Measurements from ENCODE around the gene SSH2. TPM values are rescaled to one million over a fixed set of nuclear protein-coding genes. Genes with fewer than 3 reads are reported as not detected.

SSH2 gene
- total and polyA plus RNA-seq, 9 donors = 14.7 to 27.4 (median 20.6) TPM

- Histone ChIP-seq H3K27ac (ENCODE audit: low read length) (peak overlapping the region; percentile 29), H3K36me3 (ENCODE audit: control insufficient read depth, insufficient read depth, low read length) (peaks cover 4% of the 10 kb centered on the region), H3K9me3 (replicated peaks; ENCODE audit: control insufficient read depth, low read depth, low read length) (no peaks in the 10 kb centered on the region), H3K4me3 (ENCODE audit: low read length) (no peak overlapping the region), H3K27me3 (ENCODE audit: control insufficient read depth, insufficient read depth, low read length) (peaks cover 51% of the 10 kb centered on the region), H3K4me1 (ENCODE audit: control insufficient read depth, insufficient read depth, low read length) (peaks cover 97% of the 10 kb centered on the region)
- no peak for DNase-seq
- WGBS (ENCODE audit: insufficient coverage) = 41% methylated on average over 18 of the region's 22 CpGs
These were observed 311.6 kb downstream of the SSH2 start for GRCh38 chr17:29618272-29619065.

GRCh38 chr17:29617481-29618271 is 312.4 kb downstream of the SSH2 start:
- peaks cover 53% of the 10 kb centered on the region for H3K27me3 ChIP-seq (ENCODE audit: control insufficient read depth, insufficient read depth, low read length)
- H3K4me3 ChIP-seq (ENCODE audit: low read length) = peak overlapping the region; percentile 24

GRCh38 chr17:29617125-29617480 is 312.9 kb downstream of the SSH2 start:
- peak; percentile 67 for DNase-seq
- peaks cover 52% of the 10 kb centered on the region for H3K27me3 ChIP-seq (ENCODE audit: control insufficient read depth, insufficient read depth, low read length)
- H3K27ac ChIP-seq (ENCODE audit: low read length) = no peak overlapping the region
- peaks cover 88% of the 10 kb centered on the region for H3K4me1 ChIP-seq (ENCODE audit: control insufficient read depth, insufficient read depth, low read length)
- H3K36me3 ChIP-seq (ENCODE audit: control insufficient read depth, insufficient read depth, low read length) = peaks cover 4% of the 10 kb centered on the region
- no peaks in the 10 kb centered on the region for H3K9me3 ChIP-seq (replicated peaks; ENCODE audit: control insufficient read depth, low read depth, low read length)
- WGBS (ENCODE audit: insufficient coverage) = under 1% methylated on average over 15 of the region's 16 CpGs
- peak overlapping the region; percentile 24 for H3K4me3 ChIP-seq (ENCODE audit: low read length)

More at GRCh38 chr17:29617481-29618271, 312.4 kb downstream of the SSH2 start:
- Histone ChIP-seq H3K9me3 (replicated peaks; ENCODE audit: control insufficient read depth, low read depth, low read length) (no peaks in the 10 kb centered on the region), H3K4me1 (ENCODE audit: control insufficient read depth, insufficient read depth, low read length) (peaks cover 94% of the 10 kb centered on the region), H3K36me3 (ENCODE audit: control insufficient read depth, insufficient read depth, low read length) (peaks cover 4% of the 10 kb centered on the region), H3K27ac (ENCODE audit: low read length) (no peak overlapping the region)
- peak; percentile 63 for DNase-seq
- 4% methylated on average over 68 of the region's 68 CpGs for WGBS (ENCODE audit: insufficient coverage)

GRCh38 chr17:29616300-29617048 is 313.6 kb downstream of the SSH2 start:
- H3K27ac ChIP-seq (ENCODE audit: low read length) = no peak overlapping the region
- peaks cover 82% of the 10 kb centered on the region for H3K4me1 ChIP-seq (ENCODE audit: control insufficient read depth, insufficient read depth, low read length)
- no peaks in the 10 kb centered on the region for H3K9me3 ChIP-seq (replicated peaks; ENCODE audit: control insufficient read depth, low read depth, low read length)
- peak overlapping the region; percentile 49 for H3K4me3 ChIP-seq (ENCODE audit: low read length)
- no peak for DNase-seq
- WGBS (ENCODE audit: insufficient coverage) = 16% methylated on average over 27 of the region's 32 CpGs
- H3K27me3 ChIP-seq (ENCODE audit: control insufficient read depth, insufficient read depth, low read length) = peaks cover 52% of the 10 kb centered on the region
- H3K36me3 ChIP-seq (ENCODE audit: control insufficient read depth, insufficient read depth, low read length) = peaks cover 4% of the 10 kb centered on the region

- Histone ChIP-seq H3K4me1 (ENCODE audit: control insufficient read depth, insufficient read depth, low read length) (peaks cover 74% of the 10 kb centered on the region), H3K27ac (ENCODE audit: low read length) (peak overlapping the region; percentile 42), H3K27me3 (ENCODE audit: control insufficient read depth, insufficient read depth, low read length) (peaks cover 52% of the 10 kb centered on the region), H3K4me3 (ENCODE audit: low read length) (peak overlapping the region; percentile 49), H3K36me3 (ENCODE audit: control insufficient read depth, insufficient read depth, low read length) (peaks cover 4% of the 10 kb centered on the region), H3K9me3 (replicated peaks; ENCODE audit: control insufficient read depth, low read depth, low read length) (no peaks in the 10 kb centered on the region)
- peak; percentile 95 for DNase-seq
- 1% methylated on average over 69 of the region's 74 CpGs for WGBS (ENCODE audit: insufficient coverage)
These were observed 314.3 kb downstream of the SSH2 start for GRCh38 chr17:29615492-29616299.

- 34% methylated on average over 4 of the region's 15 CpGs for WGBS (ENCODE audit: insufficient coverage)
- H3K4me1 ChIP-seq (ENCODE audit: control insufficient read depth, insufficient read depth, low read length) = peaks cover 68% of the 10 kb centered on the region
- H3K27ac ChIP-seq (ENCODE audit: low read length) = peak overlapping the region; percentile 42
- peaks cover under 1% of the 10 kb centered on the region for H3K36me3 ChIP-seq (ENCODE audit: control insufficient read depth, insufficient read depth, low read length)
- peaks cover 52% of the 10 kb centered on the region for H3K27me3 ChIP-seq (ENCODE audit: control insufficient read depth, insufficient read depth, low read length)
- no peaks in the 10 kb centered on the region for H3K9me3 ChIP-seq (replicated peaks; ENCODE audit: control insufficient read depth, low read depth, low read length)
- peak overlapping the region; percentile 28 for H3K4me3 ChIP-seq (ENCODE audit: low read length)
- peak; percentile 56 for DNase-seq
These were observed 315.0 kb downstream of the SSH2 start for GRCh38 chr17:29615048-29615385.

DNA sequence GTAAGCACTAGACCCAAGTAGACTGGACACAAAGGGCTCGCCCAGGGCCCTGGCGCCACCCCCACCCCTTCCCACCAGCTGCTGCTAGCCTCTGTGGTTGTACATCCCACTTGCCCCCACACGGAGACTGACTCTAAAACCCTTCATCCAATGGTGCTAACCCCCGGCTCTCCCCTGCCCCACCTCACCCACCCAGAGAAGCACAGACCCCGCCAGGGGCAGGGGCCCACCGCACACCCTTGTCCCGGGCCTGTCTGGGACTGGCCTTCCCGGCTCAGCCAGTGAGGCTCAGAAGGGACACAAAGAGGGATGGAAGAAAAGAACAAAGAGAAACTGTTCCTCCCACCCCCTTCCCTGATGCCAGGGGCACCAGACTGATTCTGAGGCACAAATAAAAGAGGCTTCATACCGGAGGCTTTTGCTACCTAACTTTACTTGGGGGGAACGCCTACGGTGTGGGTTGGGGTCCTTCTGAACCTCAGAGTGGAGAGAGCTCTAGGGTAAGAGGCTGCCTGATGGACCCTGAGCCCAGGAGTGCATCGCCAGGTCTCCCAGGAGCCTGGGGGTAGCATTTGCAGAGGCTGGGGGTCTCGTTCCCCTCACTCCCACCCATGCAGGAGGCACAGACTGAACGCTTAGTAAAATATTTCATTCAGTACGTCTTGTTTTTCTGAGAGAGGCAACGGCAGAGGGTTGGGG is 315.5 kb downstream of the SSH2 start:
- WGBS (ENCODE audit: insufficient coverage) = 58% methylated on average over 7 of the region's 16 CpGs
- Histone ChIP-seq H3K27me3 (ENCODE audit: control insufficient read depth, insufficient read depth, low read length) (peaks cover 51% of the 10 kb centered on the region), H3K4me3 (ENCODE audit: low read length) (no peak overlapping the region), H3K4me1 (ENCODE audit: control insufficient read depth, insufficient read depth, low read length) (peaks cover 62% of the 10 kb centered on the region), H3K36me3 (ENCODE audit: control insufficient read depth, insufficient read depth, low read length) (peaks cover 3% of the 10 kb centered on the region), H3K27ac (ENCODE audit: low read length) (no peak overlapping the region), H3K9me3 (replicated peaks; ENCODE audit: control insufficient read depth, low read depth, low read length) (no peaks in the 10 kb centered on the region)
- peak; percentile 24 for DNase-seq

- Histone ChIP-seq H3K4me3 (ENCODE audit: low read length) (peak overlapping the region; percentile 32), H3K27me3 (ENCODE audit: control insufficient read depth, insufficient read depth, low read length) (peaks cover 44% of the 10 kb centered on the region), H3K36me3 (ENCODE audit: control insufficient read depth, insufficient read depth, low read length) (peaks cover 3% of the 10 kb centered on the region), H3K4me1 (ENCODE audit: control insufficient read depth, insufficient read depth, low read length) (peaks cover 60% of the 10 kb centered on the region), H3K9me3 (replicated peaks; ENCODE audit: control insufficient read depth, low read depth, low read length) (no peaks in the 10 kb centered on the region), H3K27ac (ENCODE audit: low read length) (no peak overlapping the region)
- 39% methylated on average over 9 of the region's 13 CpGs for WGBS (ENCODE audit: insufficient coverage)
- peak; percentile 37 for DNase-seq
These were observed 316.2 kb downstream of the SSH2 start for GRCh38 chr17:29613856-29614255.

DNA sequence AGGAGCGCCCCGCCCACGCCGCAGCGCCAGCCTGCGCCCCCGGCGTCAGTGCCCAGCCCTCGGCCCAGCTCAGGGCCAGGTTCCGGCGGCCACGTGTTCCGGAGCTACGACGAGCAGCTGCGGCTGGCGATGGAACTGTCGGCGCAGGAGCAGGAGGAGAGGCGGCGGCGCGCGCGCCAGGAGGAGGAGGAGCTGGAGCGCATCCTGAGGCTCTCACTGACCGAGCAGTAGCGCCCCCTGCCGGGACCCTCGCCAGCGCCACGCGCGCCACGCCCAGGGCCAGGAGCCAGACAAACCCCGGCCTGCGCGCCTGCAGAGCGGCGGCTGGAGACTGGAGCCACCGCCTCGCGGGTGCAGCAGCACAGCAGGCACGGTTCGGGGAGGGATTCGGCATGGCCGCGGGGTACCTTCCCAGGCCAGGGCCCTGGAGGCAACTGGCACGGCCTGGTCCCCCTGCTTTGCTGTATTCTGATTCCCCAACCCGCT is 316.6 kb downstream of the SSH2 start:
- peak; percentile 96 for DNase-seq
- peaks cover 6% of the 10 kb centered on the region for H3K36me3 ChIP-seq (ENCODE audit: control insufficient read depth, insufficient read depth, low read length)
- H3K4me1 ChIP-seq (ENCODE audit: control insufficient read depth, insufficient read depth, low read length) = peaks cover 59% of the 10 kb centered on the region
- under 1% methylated on average over 47 of the region's 50 CpGs for WGBS (ENCODE audit: insufficient coverage)
- H3K27ac ChIP-seq (ENCODE audit: low read length) = no peak overlapping the region
- peaks cover 40% of the 10 kb centered on the region for H3K27me3 ChIP-seq (ENCODE audit: control insufficient read depth, insufficient read depth, low read length)
- peak overlapping the region; percentile 32 for H3K4me3 ChIP-seq (ENCODE audit: low read length)
- no peaks in the 10 kb centered on the region for H3K9me3 ChIP-seq (replicated peaks; ENCODE audit: control insufficient read depth, low read depth, low read length)

Data from muscle of leg (tissue), 11 donors.